Measurements from ENCODE around the gene SH3PXD2A.

GRCh38 chr10:103580011-103580410 lies 275.4 kb downstream of the SH3PXD2A start:
- TF ChIP-seq CTCF (IDR thresholded peaks at IDR 0.05 in 4 of 5, conservative IDR thresholded peaks at IDR 0.05 in 1 of 5) (peak in 2 of 5 experiments; percentile 26 to 28), POLR2A (IDR thresholded peaks at IDR 0.05) (no peak)

All from gastrocnemius medialis (tissue), 4 donors.